ENCODE data around the gene CSMD2.
A peak's percentile ranks its signal among the peaks of the same experiment; 100 is the strongest.

CSMD2 gene

GRCh38 chr1:33637846-33638440 lies 527.1 kb downstream of the CSMD2 start:
- no peak for TF ChIP-seq CTCF (conservative IDR thresholded peaks at IDR 0.05)

GRCh38 chr1:33636209-33636608 lies 528.8 kb downstream of the CSMD2 start:
- H3K27ac ChIP-seq: no peak overlapping the region
- no peak for TF ChIP-seq CTCF (conservative IDR thresholded peaks at IDR 0.05)

More at GRCh38 chr1:33637846-33638440, 527.1 kb downstream of the CSMD2 start:
- H3K27ac ChIP-seq: no peak overlapping the region

- no peak overlapping the region for H3K27ac ChIP-seq
- no peak for TF ChIP-seq CTCF (conservative IDR thresholded peaks at IDR 0.05)
These were observed 529.6 kb downstream of the CSMD2 start for GRCh38 chr1:33635336-33636012.

- peak; percentile 47 for TF ChIP-seq CTCF (conservative IDR thresholded peaks at IDR 0.05)
- H3K27ac ChIP-seq: no peak overlapping the region
These were observed 530.2 kb downstream of the CSMD2 start for GRCh38 chr1:33634806-33635205.

GRCh38 chr1:33634143-33634542 lies 530.9 kb downstream of the CSMD2 start:
- no peak for TF ChIP-seq CTCF (conservative IDR thresholded peaks at IDR 0.05)
- H3K27ac ChIP-seq: no peak overlapping the region

- H3K27ac ChIP-seq: no peak overlapping the region; the same call in 1 of the 2 replicates
- TF ChIP-seq CTCF (conservative IDR thresholded peaks at IDR 0.05): peak; percentile 98
These were observed 531.8 kb downstream of the CSMD2 start for GRCh38 chr1:33633019-33633801.

GRCh38 chr1:33630686-33631085 lies 534.3 kb downstream of the CSMD2 start:
- no peak for TF ChIP-seq CTCF (conservative IDR thresholded peaks at IDR 0.05)
- H3K27ac ChIP-seq: no peak overlapping the region

Data from VCaP (cell line).